Activated naive CD4-positive, alpha-beta T cell treated with Interleukin-2 at 50 U/mL for 16 hours (primary cell): Measurements from ENCODE around the gene GADD45G.
A peak's percentile ranks its signal among the peaks of the same experiment; 100 is the strongest.

ENCODE experiments used
- DNase-seq: peaks from one replicate; pipeline ENCODE4 v3.0.0-alpha.2; 2020

The GADD45G gene

GRCh38 chr9:89592963-89593726 is 11.7 kb upstream of the GADD45G start:
- no peak for DNase-seq

DNA sequence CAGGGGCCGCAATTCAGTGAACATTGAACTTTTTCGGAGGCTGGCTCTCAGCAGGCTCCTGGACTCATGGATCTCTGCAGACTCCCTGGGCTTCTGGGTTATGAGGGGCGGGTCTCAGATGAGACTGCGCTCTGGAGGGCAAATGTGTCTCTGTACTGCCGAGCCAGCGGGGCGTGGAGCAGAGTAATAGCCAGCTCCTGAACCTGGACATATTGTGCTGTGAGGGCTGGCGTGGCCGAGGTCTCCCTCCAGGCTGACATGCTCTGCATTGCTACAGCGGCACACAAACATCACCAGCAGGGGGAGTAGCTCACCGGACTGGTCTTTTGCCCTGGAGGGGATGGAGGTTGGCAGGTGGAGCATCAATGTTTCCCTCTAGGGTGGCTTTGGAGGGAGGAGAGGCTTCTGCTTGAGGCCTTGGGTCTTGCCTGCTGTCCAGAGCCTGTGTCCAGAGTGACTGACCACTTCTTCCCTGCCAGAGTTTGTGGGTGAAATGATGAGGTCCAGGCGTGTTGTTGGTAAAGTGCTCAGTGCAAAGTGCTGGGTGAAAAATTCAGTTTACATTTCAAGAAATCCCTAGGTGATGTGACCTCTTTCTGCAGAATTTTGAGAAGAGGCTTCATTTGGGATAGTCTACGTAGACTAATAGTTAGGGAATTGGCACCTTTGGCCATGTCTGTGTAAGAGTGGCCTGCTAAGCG is 10.9 kb upstream of the GADD45G start:
- peak; percentile 72 for DNase-seq

DNA sequence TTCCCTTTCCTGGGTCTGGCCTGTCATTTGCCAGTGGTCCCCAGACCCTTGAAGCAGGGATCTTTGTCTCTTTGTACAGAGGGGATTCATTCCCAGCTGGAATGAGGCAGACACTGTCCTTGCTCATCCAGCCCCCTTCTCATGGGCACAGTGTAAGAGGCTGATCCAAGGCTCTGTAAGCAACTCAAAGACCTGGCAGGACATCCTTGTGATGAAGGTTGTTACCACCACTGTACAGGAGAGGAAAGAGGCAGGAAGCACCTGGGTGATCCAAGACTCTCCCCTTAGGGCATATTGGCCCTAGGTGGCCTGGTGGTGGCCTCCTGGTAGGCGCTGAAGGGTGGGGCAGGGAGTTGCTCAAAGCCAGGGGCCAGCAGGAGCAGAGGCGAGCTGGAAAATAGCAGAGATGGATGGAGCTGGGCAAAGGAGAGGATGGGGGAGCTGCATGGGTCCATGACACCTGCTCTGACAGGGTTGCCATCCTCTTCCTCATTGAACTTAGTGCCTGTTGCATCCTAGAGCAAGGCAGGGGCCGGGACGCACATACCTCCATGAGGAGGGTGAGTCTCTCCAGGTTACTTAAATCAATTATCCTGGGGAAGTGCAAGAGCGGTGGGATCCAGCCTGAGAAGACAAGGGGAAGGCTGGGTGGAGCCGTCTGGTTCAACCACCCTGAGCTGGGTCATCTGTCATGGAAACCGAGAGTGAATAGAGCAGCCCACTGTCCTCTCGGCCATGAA is 9.8 kb upstream of the GADD45G start:
- no peak for DNase-seq

DNA sequence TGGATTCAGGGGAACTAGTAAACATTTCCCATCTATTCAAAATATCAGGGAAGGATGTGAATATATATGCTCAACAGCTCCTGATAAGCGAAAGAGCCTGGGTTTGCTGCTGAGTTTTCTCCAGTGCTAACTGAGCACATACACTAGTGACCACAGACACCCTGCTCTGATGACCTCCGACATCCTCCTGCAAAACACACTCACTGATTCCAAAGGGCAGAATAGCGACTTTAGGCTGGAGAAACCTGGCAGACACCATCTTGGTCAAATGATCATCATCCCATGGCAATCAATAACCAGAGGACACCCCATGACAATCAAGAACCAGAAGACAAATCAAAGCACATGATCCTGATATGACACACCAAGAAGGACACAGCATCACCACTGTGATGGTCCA is 9.2 kb upstream of the GADD45G start:
- no peak for DNase-seq

GRCh38 chr9:89596937-89597555 is 7.8 kb upstream of the GADD45G start:
- no peak for DNase-seq

DNA sequence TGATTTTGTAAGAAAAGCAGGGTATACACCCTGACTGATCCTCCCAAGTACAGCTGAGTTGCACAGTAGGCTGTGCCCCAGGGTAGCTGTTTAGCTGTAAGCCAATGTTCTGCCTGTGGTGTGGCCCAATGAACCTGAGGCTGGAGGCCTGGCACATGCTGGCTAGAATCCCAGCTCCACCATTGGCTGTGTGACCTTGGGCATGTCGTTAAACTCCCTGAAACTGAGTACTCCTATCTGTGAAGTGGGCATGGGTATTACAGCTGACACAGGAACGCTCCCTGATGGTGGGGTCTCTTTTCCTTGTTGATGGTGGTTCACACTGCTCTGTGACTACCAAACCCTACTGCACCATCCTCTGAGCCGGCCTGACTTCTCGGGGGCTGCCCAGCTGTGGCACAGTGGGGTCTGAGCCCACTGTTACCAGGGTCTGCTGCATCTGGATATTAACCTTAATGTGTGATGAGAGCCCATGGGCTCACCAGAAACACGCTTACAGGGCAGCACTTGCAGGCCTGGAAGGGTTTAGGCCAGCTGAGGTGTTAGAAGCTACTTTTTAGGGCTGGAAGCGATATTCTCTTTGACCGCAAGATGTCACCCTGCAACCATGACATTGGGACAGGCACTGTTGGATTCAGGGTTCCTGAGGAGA is 7.0 kb upstream of the GADD45G start:
- DNase-seq = peak; percentile 54

- DNase-seq = no peak
These were observed 6.5 kb upstream of the GADD45G start for GRCh38 chr9:89598363-89598713.

DNA sequence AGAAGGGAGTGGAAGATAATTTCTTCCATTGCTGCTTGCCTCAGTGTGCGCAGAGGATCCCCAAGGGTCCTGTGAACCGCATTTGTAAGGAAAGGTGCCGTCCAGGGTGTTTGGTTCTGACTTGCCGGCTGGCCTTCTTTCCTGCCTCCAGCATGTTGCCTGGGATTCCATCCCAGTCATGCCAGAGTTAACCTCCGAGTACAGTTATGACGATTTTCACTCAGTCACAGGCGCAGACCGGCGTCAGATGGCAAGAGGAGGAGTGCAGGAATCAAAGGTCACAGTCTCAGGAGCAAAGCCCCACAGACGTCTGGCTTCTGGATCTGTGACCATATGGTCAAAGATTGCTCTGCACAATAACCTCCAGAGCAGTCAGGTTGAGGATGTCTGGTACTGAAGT is 5.9 kb upstream of the GADD45G start:
- no peak for DNase-seq

GRCh38 chr9:89600831-89601230 is 4.0 kb upstream of the GADD45G start:
- no peak for DNase-seq

DNA sequence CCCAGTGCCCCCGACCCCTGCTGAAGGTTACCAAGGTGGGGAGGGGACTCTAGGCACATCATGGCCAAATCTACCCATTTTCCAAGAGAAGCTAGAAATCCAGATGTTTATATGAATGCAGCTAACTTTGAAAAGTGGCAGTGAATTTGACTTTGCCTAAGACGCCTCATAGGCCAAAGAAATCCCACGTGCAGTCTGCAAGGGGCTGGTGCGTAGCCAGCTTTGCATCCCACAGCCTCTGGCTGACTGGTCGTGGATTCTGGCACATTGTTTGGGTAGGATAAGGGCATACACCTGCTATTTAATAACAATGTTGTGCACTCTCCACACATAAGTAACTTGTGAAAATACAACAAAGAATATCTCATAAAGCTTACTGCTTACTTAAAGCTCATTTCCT is 3.5 kb upstream of the GADD45G start:
- no peak for DNase-seq

- no peak for DNase-seq
These were observed 2.8 kb upstream of the GADD45G start for GRCh38 chr9:89601856-89602562.

DNA sequence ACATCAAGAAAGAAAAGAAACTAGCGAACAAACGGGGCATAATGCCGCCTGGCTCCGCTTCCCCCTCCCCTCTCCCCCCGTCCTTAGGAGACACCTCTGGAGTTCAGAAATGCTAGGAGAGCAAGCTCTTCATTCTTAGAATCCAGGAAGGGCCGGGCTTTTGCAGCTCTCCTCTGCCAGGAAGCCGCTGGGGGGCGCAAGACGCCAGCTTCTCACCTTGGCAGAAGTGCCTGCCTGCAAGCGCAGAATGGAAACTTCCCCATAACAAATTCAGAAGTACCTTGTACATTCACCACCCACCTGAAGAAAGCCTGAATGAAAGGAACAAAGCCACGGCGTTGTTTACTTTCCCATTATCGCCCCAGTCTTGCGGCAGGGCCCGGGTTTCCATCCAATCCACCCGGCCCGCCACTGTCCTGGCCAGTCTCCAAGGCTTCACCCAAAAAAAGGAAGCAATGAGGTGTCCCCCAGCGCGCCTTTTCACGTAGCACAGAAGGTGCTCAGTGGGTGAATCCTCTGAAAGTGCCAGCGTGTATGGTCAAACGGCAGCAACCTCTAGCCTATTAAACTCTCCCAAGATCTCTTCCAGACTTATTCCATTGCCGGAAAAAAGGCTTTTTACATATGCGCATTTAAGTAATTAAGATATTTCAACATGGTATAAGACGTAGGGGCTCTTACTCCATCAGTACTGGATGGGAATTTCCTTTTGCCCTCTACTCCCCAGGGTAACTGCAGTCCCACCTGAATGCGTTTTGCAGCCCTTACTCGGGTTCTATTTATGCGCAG is 1.6 kb upstream of the GADD45G start:
- peak; percentile 91 for DNase-seq

DNA sequence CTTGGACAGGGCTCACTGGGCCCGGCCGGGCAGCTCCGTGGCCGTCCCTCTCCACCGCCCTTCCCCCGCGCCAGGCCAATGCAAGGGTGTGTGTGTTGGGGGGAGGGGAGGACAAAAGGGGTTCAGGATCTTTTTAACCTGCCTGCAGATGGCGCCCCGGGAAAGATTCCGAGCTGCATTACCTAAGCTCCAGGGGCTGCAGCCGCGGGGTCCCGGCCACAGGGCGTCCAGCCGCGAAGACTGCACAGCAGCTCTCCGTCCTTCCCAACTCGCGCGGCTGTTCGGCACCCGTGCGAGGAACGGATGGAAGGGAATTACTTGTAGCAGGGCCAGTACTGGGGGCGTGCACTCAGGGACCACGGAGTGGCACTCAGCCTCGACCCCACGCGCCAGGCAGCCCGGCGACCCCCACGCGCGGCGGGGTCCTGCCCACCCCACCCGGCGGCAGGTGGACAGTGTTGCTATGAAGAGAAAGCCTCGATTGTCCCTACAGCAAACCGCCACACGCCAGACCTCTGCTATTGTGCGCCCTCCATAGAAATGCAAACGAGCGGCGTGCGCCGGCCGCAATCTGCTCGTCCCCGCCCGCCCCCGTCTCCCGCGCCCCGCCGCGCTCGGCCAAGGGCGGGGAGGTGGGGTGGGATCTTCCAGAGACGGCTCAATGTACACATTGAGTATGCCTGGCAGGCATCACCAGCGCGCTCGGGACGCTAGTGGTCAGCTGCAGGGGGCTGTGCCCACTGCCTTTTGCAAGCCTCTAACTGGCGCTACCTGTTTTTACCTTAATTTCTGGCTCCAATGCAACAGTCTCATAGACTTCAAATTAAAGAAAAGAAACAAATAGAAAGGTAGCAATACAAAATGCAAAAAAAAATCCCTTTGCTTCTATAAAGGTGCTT is 796 bp upstream of the GADD45G start:
- DNase-seq = peak; percentile 29

DNA sequence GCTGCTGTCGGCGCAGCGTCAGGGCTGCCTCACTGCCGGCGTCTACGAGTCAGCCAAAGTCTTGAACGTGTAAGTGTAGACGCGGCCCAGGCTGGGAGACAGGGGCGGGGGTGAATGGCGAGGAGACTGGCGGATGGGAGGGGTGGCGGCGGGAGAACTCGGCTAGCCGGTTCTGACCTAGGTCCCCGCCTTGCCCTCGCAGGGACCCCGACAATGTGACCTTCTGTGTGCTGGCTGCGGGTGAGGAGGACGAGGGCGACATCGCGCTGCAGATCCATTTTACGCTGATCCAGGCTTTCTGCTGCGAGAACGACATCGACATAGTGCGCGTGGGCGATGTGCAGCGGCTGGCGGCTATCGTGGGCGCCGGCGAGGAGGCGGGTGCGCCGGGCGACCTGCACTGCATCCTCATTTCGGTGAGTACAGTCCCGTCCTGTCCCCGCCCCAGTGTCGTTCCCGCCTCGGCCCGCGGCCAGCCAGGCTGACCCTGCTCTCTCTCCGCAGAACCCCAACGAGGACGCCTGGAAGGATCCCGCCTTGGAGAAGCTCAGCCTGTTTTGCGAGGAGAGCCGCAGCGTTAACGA is 745 bp downstream of the GADD45G start:
- DNase-seq = peak; percentile 73

DNA sequence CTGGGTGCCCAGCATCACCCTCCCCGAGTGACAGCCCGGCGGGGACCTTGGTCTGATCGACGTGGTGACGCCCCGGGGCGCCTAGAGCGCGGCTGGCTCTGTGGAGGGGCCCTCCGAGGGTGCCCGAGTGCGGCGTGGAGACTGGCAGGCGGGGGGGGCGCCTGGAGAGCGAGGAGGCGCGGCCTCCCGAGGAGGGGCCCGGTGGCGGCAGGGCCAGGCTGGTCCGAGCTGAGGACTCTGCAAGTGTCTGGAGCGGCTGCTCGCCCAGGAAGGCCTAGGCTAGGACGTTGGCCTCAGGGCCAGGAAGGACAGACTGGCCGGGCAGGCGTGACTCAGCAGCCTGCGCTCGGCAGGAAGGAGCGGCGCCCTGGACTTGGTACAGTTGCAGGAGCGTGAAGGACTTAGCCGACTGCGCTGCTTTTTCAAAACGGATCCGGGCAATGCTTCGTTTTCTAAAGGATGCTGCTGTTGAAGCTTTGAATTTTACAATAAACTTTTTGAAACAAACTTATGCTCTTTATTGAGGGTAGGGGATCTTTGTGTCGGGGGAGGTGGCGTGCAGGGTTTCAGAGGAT is 1.3 kb downstream of the GADD45G start:
- DNase-seq = peak; percentile 43

- DNase-seq = peak; percentile 32
These were observed 2.0 kb downstream of the GADD45G start for GRCh38 chr9:89606624-89607311.

- DNase-seq = no peak
These were observed 4.0 kb downstream of the GADD45G start for GRCh38 chr9:89608641-89609335.

GRCh38 chr9:89609426-89610006 is 4.7 kb downstream of the GADD45G start:
- no peak for DNase-seq
